ENCODE data around the gene FBLN7. TPM values are rescaled to one million over a fixed set of nuclear protein-coding genes. Genes with fewer than 3 reads are reported as not detected.

Gene FBLN7
- total RNA-seq, 4 donors from 2014 or later, result 1.1 to 4.2 (median 1.3) TPM; not detected in 1

DNA sequence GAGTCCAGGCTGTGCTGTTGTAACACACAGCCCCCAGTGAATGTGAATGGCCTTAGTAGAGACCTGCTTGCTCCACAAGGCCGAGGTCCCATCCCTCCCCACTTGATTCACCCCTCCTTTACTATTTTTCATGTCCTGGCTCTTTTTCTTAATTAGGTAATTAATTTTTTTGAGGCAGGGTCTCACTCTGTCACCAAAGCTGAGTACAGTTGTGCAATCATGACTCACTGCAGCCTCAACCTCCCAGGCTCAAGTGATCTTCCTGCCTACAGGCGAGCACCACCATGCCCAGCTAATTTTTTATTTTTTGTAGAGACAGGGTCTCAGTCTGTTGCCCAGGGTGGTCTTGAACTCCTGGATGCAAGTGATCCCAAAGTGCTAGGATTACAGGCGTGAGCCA lies 19.3 kb downstream of the FBLN7 start:
- no peak for ATAC-seq
- no peaks in the 10 kb centered on the region for H3K4me1 ChIP-seq
- no peaks in the 10 kb centered on the region for H3K9me3 ChIP-seq
- no peak overlapping the region for H3K27ac ChIP-seq
- TF ChIP-seq POLR2A (IDR thresholded peaks at IDR 0.05) (no peak), POLR2AphosphoS5 (IDR thresholded peaks at IDR 0.05) (no peak), EP300 (IDR thresholded peaks at IDR 0.05) (no peak)
- TF ChIP-seq, protein P1, sequence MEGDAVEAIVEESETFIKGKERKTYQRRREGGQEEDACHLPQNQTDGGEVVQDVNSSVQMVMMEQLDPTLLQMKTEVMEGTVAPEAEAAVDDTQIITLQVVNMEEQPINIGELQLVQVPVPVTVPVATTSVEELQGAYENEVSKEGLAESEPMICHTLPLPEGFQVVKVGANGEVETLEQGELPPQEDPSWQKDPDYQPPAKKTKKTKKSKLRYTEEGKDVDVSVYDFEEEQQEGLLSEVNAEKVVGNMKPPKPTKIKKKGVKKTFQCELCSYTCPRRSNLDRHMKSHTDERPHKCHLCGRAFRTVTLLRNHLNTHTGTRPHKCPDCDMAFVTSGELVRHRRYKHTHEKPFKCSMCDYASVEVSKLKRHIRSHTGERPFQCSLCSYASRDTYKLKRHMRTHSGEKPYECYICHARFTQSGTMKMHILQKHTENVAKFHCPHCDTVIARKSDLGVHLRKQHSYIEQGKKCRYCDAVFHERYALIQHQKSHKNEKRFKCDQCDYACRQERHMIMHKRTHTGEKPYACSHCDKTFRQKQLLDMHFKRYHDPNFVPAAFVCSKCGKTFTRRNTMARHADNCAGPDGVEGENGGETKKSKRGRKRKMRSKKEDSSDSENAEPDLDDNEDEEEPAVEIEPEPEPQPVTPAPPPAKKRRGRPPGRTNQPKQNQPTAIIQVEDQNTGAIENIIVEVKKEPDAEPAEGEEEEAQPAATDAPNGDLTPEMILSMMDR (IDR thresholded peaks at IDR 0.05), result no peak
- WGBS, 2 donors (ENCODE audit: low coverage in 1 of 2), result 56 to 67% methylated on average over 2 to 3 of the region's 3 CpGs
- H3K4me3 ChIP-seq, result no peak overlapping the region
- H3K36me3 ChIP-seq, result no peaks in the 10 kb centered on the region
- no peaks in the 10 kb centered on the region for H3K27me3 ChIP-seq

DNA sequence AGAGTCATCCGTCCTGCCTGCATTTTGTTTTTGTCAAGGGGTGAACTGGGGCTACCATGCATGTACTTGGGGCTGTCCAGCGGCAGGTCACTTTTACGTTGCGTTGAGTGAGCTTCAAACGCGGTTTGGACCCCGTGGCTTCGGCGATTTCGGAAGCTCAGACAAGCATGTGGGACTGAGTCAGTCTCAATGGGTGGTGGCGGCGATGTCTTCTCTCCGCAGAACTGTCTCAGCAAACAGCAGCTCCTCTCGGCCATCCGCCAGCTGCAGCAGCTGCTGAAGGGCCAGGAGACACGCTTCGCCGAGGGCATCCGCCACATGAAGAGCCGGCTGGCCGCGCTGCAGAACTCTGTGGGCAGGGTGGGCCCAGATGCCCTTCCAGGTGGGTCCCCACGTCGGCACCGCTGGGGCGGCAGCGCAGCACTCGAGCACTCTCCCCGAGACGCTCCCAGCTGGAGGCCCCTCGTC lies 21.3 kb downstream of the FBLN7 start:
- ATAC-seq, result no peak

DNA sequence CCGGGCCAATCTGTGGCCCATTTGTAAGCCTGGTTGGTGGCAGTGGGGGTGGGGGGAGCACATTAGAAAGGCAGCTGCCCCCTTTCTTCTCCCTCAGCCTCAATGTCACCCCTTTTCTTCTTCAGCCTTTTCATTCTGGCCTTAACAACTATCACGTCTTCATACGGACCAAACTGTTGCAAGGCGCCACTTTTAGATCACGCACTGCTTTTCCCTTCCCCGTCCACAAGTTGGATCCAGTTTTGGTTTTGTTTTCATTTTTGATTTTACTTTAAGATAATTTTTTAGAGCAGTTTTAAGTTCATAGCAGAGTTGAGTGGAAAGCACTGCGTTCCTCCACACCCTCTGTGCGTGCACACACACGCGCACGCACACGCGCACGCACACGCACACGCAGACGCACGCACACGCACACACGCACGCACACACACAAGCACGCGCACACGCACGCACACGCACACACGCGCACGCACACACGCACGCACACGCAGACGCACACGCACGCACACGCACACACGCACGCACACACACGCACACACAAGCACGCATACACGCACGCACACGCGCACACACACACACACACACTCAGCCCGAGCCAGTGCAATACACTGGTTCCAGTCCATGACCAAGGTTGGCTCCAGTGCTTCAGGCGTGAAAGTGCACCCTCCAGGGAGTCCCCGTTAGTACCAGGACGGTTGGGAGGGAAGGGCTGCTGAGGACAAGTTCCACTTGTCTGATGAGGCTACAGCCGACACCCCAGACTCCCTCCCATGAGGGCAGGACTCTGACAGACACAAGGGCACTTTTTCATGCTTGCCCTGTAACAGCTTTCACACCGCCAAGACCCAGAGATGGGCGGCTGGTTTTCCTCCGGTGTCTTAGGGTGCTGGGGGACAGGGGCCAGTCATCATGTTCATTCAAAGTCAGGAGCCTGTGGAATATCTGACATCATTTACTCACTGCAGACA lies 22.4 kb downstream of the FBLN7 start:
- H3K9me3 ChIP-seq, result no peaks in the 10 kb centered on the region
- no peak for ATAC-seq
- H3K4me1 ChIP-seq, result no peaks in the 10 kb centered on the region
- H3K27me3 ChIP-seq, result no peaks in the 10 kb centered on the region
- H3K36me3 ChIP-seq, result no peaks in the 10 kb centered on the region
- 81 to 89% methylated on average over 10 to 13 of the region's 52 CpGs for WGBS, 2 donors (ENCODE audit: low coverage in 1 of 2)
- TF ChIP-seq POLR2AphosphoS5 (IDR thresholded peaks at IDR 0.05) (no peak), EP300 (IDR thresholded peaks at IDR 0.05) (no peak), POLR2A (IDR thresholded peaks at IDR 0.05) (no peak)
- TF ChIP-seq, protein P1 (IDR thresholded peaks at IDR 0.05), result no peak
- no peak overlapping the region for H3K27ac ChIP-seq
- no peak overlapping the region for H3K4me3 ChIP-seq

More for the DNA sequence above, 21.3 kb downstream of the FBLN7 start:
- no peak overlapping the region for H3K4me3 ChIP-seq
- H3K4me1 ChIP-seq, result no peaks in the 10 kb centered on the region
- 95 to 96% methylated on average over 7 to 12 of the region's 31 CpGs for WGBS, 2 donors (ENCODE audit: low coverage in 1 of 2)
- TF ChIP-seq POLR2A (IDR thresholded peaks at IDR 0.05) (no peak), EP300 (IDR thresholded peaks at IDR 0.05) (no peak), POLR2AphosphoS5 (IDR thresholded peaks at IDR 0.05) (no peak)
- TF ChIP-seq, protein P1 (IDR thresholded peaks at IDR 0.05), result no peak
- H3K9me3 ChIP-seq, result no peaks in the 10 kb centered on the region
- no peaks in the 10 kb centered on the region for H3K36me3 ChIP-seq
- no peaks in the 10 kb centered on the region for H3K27me3 ChIP-seq
- H3K27ac ChIP-seq, result no peak overlapping the region

DNA sequence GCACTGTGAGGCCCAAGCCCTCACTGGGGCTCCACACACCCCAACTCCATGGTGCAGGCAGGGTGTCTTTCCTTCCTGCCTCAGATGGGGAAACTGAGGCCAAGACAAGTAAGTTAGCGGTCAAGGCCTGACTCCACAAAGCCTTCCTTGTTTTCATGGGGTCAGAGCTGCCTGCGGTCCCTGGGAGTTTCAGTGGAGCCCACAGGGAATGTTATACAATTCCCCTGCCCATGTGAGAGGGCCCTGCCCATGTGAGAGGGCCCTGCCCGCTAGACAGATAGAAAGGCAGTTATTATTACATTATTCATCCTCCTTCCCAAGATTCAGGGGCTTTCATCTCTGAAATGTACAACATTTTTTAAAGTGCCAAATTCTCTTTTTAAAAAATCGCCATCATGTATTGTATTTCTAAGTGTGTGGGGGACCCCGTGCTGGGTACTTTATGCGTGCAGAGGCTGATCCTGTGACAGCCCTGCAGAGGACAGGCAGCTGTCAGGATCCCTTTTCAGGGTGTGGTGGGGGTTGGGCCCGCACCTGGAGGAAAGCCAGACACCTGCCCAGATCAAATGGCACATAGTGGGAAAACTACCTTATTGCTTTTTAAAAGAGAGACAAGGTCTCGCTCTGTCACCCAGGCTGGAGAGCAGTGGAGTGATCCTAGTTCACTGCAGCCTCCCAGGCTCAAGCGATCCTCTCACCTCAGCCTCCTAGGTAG lies 23.4 kb downstream of the FBLN7 start:
- Histone ChIP-seq H3K4me1 (no peaks in the 10 kb centered on the region), H3K27ac (no peak overlapping the region), H3K4me3 (no peak overlapping the region), H3K9me3 (no peaks in the 10 kb centered on the region), H3K27me3 (no peaks in the 10 kb centered on the region), H3K36me3 (no peaks in the 10 kb centered on the region)
- TF ChIP-seq POLR2A (IDR thresholded peaks at IDR 0.05) (no peak), EP300 (IDR thresholded peaks at IDR 0.05) (no peak)
- TF ChIP-seq, protein P1 (IDR thresholded peaks at IDR 0.05), result no peak
- ATAC-seq, result no peak
- WGBS, 2 donors (ENCODE audit: low coverage in 1 of 2), result 90 to 94% methylated on average over 3 to 4 of the region's 9 CpGs

Measured in gastroesophageal sphincter (tissue), 4 donors.